IgD-negative memory B cell (primary cell): ENCODE measurements around the gene TBPL1. TPM values are rescaled to one million over a fixed set of nuclear protein-coding genes. Genes with fewer than 3 reads are reported as not detected.

Experiments used
- H3K27ac Mint-ChIP-seq, 3 donors: one replicate each; pipeline ENCODE4 v1.8.0; 2020 to 2022; ENCODE audit warnings: mild to moderate bottlenecking in 3 of 3, mixed read lengths in 3 of 3, moderate library complexity in 1 of 3
- H3K27me3 Mint-ChIP-seq: one replicate; pipeline ENCODE4 v1.8.0; 2021; ENCODE audit warnings: mixed read lengths
- H3K36me3 Mint-ChIP-seq: one replicate; pipeline ENCODE4 v1.8.0; 2020; ENCODE audit warnings: mild to moderate bottlenecking, mixed read lengths
- H3K4me1 Mint-ChIP-seq, 3 donors: one replicate each; pipeline ENCODE4 v1.8.0; 2020 to 2022; ENCODE audit warnings: mixed read lengths in 3 of 3, mild to moderate bottlenecking in 1 of 3
- H3K4me3 Mint-ChIP-seq, 4 donors: one replicate each; pipeline ENCODE4 v1.8.0; 2020 to 2022; ENCODE audit warnings: mild to moderate bottlenecking in 4 of 4, mixed read lengths in 4 of 4, moderate library complexity in 3 of 4
- H3K9me3 Mint-ChIP-seq, 3 donors: one replicate each; pipeline ENCODE4 v1.8.0; 2020 to 2021; ENCODE audit warnings: mixed read lengths in 3 of 3, mild to moderate bottlenecking in 1 of 3
- polyA plus RNA-seq: library from polyadenylated mRNA; unstranded; fragments of 300-500 nt; fragmentation: Illumina TruSeq; gene quantifications from one replicate; pipeline ENCODE4 v1.2.3, GENCODE V29; 2021

Gene TBPL1
- polyA plus RNA-seq, 1 donor from 2014 or later, result 56.3 TPM

DNA sequence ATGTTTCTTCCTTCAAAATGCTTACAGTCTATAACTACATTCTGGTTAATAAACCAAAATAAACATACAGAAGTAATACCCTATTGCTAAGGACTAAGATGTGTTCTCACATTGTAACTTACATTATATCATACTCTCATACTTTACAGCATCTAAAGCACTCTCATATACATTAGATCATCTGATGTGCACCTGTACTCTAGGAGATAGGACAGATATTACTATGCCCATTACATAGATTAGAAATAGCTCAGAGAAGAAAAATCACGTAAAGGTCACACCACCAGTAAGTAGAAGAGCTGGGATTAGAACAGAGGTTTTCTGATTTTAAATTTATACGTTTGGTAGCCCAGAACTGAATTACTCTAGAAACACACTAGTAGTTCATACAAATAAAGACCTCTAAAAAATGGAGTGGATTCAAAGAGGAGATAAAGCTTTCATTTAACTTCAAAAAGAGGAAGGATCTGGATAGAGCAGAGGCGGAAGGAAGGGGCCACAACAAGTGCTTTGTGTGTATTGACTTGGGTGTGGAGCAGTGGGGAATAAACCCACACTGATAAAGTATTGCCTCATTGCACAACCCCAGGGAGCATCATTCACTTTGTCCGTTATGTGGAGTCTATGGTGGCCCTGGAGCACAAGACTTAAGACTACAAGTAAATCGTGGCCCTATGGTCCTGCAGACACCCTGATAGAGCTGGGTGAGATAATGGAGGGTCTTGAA, 68.5 kb downstream of the TBPL1 start:
- H3K4me3 Mint-ChIP-seq, result peak overlapping the region in 2 of 4 donors; percentile 61 to 77
- H3K4me1 Mint-ChIP-seq, result peaks cover 10 to 12% (median 10%) of the 10 kb centered on the region in 3 donors
- no peaks in the 10 kb centered on the region for H3K9me3 Mint-ChIP-seq
- no peak overlapping the region for H3K27ac Mint-ChIP-seq
- H3K36me3 Mint-ChIP-seq, result no peaks in the 10 kb centered on the region
- H3K27me3 Mint-ChIP-seq, result peaks cover 5% of the 10 kb centered on the region

DNA sequence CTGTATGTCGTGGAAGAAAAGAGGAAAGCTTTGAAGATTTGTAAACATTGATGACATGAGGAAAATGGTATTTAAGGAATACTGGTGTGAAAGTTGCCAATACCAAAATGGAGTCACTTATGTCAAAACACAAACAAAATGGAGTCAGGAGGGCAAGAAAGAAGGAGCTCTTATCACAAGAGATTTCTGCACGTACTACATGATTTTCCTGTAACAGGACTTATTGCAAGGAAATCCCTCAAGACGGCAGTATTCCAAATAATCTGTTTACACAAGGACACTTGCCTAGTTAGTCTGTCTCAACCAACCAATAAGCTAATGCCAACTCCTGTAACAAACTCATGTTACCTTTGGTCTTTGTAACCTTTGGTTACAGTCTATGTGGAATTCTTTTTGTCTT, 69.6 kb downstream of the TBPL1 start:
- Mint-ChIP-seq H3K9me3 (no peaks in the 10 kb centered on the region), H3K27me3 (peaks cover 5% of the 10 kb centered on the region), H3K36me3 (no peaks in the 10 kb centered on the region), H3K4me1 (peaks cover 10 to 12% (median 10%) of the 10 kb centered on the region in 3 donors), H3K4me3 (no peak overlapping the region), H3K27ac (no peak overlapping the region)

DNA sequence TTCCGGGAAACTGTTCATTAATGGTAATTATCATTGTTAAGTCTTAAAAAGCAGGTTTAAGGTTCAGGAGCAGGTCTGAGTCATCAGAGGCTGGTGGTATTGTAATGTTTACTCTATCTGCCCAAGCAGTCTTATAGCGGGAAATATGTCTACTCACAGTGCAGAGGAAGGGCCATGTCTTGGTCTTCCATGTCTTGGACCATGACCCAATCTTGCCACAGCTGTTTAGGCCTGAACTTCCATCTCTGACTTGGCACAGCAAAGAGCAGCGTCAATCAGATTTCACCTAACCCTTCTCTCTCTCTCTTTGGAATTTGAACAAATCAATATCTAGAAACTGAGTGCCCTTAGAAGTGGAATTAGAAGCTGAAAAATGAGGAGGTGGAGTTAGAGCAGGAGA, 73.6 kb downstream of the TBPL1 start:
- peaks cover 4 to 8% (median 6%) of the 10 kb centered on the region in 3 donors for H3K4me1 Mint-ChIP-seq
- H3K4me3 Mint-ChIP-seq, result no peak overlapping the region
- peaks cover 5% of the 10 kb centered on the region for H3K27me3 Mint-ChIP-seq
- H3K36me3 Mint-ChIP-seq, result no peaks in the 10 kb centered on the region
- H3K9me3 Mint-ChIP-seq, result no peaks in the 10 kb centered on the region
- H3K27ac Mint-ChIP-seq, result no peak overlapping the region

DNA sequence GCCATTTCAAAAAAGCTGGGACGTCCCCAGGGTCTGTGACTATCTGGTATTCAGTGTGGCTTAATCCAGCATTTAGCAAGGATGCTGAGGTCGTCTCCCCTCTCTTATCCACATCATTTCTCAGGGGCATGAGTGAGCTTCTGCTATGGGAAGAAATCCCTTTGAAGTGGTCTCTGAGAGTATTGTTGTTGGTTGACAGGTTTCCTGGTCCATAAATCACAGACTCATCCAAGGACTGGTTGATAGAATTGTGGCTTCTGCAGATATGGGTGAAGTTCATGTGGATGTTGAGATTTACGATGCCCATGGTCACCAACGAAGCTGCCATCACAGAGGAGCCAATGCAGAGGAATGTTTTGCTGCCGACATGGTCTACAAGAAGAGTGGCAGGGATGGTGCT, 75.4 kb downstream of the TBPL1 start:
- no peaks in the 10 kb centered on the region for H3K27me3 Mint-ChIP-seq
- H3K4me1 Mint-ChIP-seq, result no peaks in the 10 kb centered on the region
- no peaks in the 10 kb centered on the region for H3K36me3 Mint-ChIP-seq
- H3K9me3 Mint-ChIP-seq, result no peaks in the 10 kb centered on the region
- no peak overlapping the region for H3K4me3 Mint-ChIP-seq
- H3K27ac Mint-ChIP-seq, result peak overlapping the region in 1 of 3 donors; percentile 52

DNA sequence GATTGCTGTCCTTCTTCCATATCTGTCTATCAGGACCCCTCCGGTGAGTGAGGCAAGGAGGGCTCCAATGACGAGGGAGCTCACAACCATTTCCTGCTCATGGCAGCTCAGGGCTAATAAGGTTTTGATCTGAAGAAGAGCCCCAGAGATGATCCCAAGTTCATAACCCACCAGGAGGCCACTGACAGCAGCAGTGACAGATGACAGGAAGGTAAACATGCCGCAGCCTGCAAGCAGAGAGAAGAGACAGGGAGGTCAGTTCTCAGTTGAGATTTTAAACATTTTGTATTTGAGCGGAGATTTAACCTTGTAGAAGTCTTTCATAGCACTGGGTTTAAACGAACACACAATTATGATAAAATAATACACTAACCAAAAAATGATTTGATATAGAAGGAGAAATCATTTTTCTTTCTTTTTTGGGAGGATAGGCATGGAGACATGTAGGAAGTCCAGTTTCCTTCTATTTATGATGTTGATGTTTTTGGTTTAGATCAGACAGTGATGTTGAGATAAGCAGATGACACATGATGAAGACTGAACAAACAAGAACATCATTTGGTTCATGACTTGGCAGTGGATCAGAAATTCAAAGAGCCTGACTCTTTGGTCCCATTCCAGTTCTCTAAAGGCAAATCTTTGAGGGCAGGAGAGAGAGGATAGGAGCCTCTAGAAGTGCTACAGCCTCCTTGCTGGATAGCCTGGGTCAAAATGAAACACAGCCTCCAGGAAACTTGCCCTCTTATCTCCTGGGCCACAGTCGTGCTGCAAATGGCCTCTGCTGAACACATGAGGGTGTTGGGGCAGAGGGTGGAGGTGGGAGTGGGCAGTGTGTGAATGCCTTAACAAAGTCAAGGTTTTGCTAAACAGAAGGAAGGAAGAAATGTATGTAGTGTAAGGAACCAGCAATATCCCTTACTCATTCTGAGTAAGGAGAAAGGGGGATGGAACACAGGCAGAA, 76.8 kb downstream of the TBPL1 start:
- Mint-ChIP-seq H3K27me3 (no peaks in the 10 kb centered on the region), H3K36me3 (no peaks in the 10 kb centered on the region), H3K9me3 (no peaks in the 10 kb centered on the region), H3K27ac (peak overlapping the region in 1 of 3 donors; percentile 31), H3K4me1 (no peaks in the 10 kb centered on the region), H3K4me3 (no peak overlapping the region)

- H3K27me3 Mint-ChIP-seq, result no peaks in the 10 kb centered on the region
- H3K9me3 Mint-ChIP-seq, result no peaks in the 10 kb centered on the region
- no peaks in the 10 kb centered on the region for H3K36me3 Mint-ChIP-seq
- H3K4me3 Mint-ChIP-seq, result no peak overlapping the region
- no peak overlapping the region for H3K27ac Mint-ChIP-seq
- H3K4me1 Mint-ChIP-seq, result no peaks in the 10 kb centered on the region
Measured at GRCh38 chr6:134031696-134032255, 78.8 kb downstream of the TBPL1 start.

DNA sequence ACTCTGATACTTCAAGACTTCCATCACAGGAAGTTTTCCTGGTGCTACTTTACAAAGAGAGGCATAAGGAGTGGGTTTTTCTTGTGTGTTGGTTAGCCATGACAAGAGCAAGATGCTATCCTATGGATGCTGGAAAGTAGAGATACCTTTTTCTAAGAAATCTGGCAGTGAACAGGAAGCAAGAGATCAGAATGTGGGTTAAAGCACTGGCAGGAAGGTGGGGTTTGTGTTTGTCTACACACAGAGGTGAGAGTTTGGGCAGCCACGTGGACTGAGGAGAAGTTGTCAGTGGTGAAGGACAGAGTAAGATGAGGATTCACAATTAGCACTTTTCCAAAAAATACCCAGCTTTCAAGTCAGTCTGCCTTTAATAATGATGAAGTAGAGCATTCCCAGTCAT, 81.5 kb downstream of the TBPL1 start:
- no peaks in the 10 kb centered on the region for H3K27me3 Mint-ChIP-seq
- H3K36me3 Mint-ChIP-seq, result peaks cover 1% of the 10 kb centered on the region
- H3K4me3 Mint-ChIP-seq, result no peak overlapping the region
- H3K27ac Mint-ChIP-seq, result no peak overlapping the region
- H3K4me1 Mint-ChIP-seq, result peaks cover 0 to 2% (median 0%) of the 10 kb centered on the region in 3 donors
- no peaks in the 10 kb centered on the region for H3K9me3 Mint-ChIP-seq

GRCh38 chr6:134034961-134035822, 82.2 kb downstream of the TBPL1 start:
- Mint-ChIP-seq H3K9me3 (no peaks in the 10 kb centered on the region), H3K4me3 (no peak overlapping the region), H3K4me1 (peaks cover 0 to 2% (median 0%) of the 10 kb centered on the region in 3 donors), H3K36me3 (peaks cover 1% of the 10 kb centered on the region), H3K27ac (no peak overlapping the region), H3K27me3 (no peaks in the 10 kb centered on the region)

GRCh38 chr6:134035823-134036296, 82.8 kb downstream of the TBPL1 start:
- no peaks in the 10 kb centered on the region for H3K9me3 Mint-ChIP-seq
- no peaks in the 10 kb centered on the region for H3K27me3 Mint-ChIP-seq
- no peak overlapping the region for H3K27ac Mint-ChIP-seq
- H3K4me1 Mint-ChIP-seq, result peaks cover 0 to 2% (median 0%) of the 10 kb centered on the region in 3 donors
- H3K4me3 Mint-ChIP-seq, result no peak overlapping the region
- H3K36me3 Mint-ChIP-seq, result peaks cover 1% of the 10 kb centered on the region

GRCh38 chr6:134039116-134039515, 86.1 kb downstream of the TBPL1 start:
- H3K27ac Mint-ChIP-seq, result no peak overlapping the region
- H3K4me1 Mint-ChIP-seq, result peaks cover 0 to 2% (median 0%) of the 10 kb centered on the region in 3 donors
- peaks cover 4% of the 10 kb centered on the region for H3K36me3 Mint-ChIP-seq
- H3K27me3 Mint-ChIP-seq, result peaks cover 5% of the 10 kb centered on the region
- peaks cover 0 to 2% (median 2%) of the 10 kb centered on the region in 3 donors for H3K9me3 Mint-ChIP-seq
- H3K4me3 Mint-ChIP-seq, result no peak overlapping the region

Other genes with a start within 250 kb of the TBPL1 start
- not detected for gene TCF21, start 64.1 kb upstream of the TBPL1 start, polyA plus RNA-seq
- gene SLC2A12, start 99.4 kb downstream of the TBPL1 start, polyA plus RNA-seq, result not detected